Natural killer cell treated with Interleukin-12 subunit alpha and Interleukin-12 subunit beta and Interleukin-15 and Interleukin-18, amount 100 ng/mL, for 72 hours (primary cell): ENCODE results near the gene SIN3A. TPM values are rescaled to one million over a fixed set of nuclear protein-coding genes. Genes with fewer than 3 reads are reported as not detected.
"Not testable (repeated sequence)": the region's sequence is repeated elsewhere in the genome, so short reads cannot be mapped to it uniquely, and the experiment has no call there.

Experiments used
- ATAC-seq, 2 donors: fragments of 150-1000 bp; cut with Tn5 transposase in 1 of 2; sonication (Bioruptor Pico), chemical (Tn5 transposase) in 1 of 2; 2 replicates each; pipeline ENCODE4 v1.10.0; 2021
- DNase-seq: peaks from one replicate; pipeline ENCODE4 v3.0.0; 2022; ENCODE audit warnings: low spot score
- H3K27ac Mint-ChIP-seq, 2 donors: 1 replicate in 1 of 2; 2 replicates in 1 of 2; pipeline ENCODE4 v1.8.0; 2022; ENCODE audit warnings: mixed read lengths in 2 of 2, mild to moderate bottlenecking in 1 of 2, moderate library complexity in 1 of 2
- H3K27me3 Mint-ChIP-seq, 2 donors: 1 replicate in 1 of 2; 2 replicates in 1 of 2; pipeline ENCODE4 v1.8.0; 2022; ENCODE audit warnings: mixed read lengths in 2 of 2
- H3K36me3 Mint-ChIP-seq: one replicate; pipeline ENCODE4 v1.8.0; 2022; ENCODE audit warnings: mixed read lengths
- H3K4me1 Mint-ChIP-seq, 2 donors: 1 replicate in 1 of 2; 2 replicates in 1 of 2; pipeline ENCODE4 v1.8.0; 2022; ENCODE audit warnings: low read depth in 2 of 2, mixed read lengths in 2 of 2, mild to moderate bottlenecking in 1 of 2
- H3K4me3 Mint-ChIP-seq: one replicate; pipeline ENCODE4 v1.8.0; 2022; ENCODE audit warnings: mixed read lengths
- H3K9me3 Mint-ChIP-seq: 2 replicates; pipeline ENCODE4 v1.8.0; 2022; ENCODE audit warnings: mixed read lengths
- total RNA-seq, 2 donors: library from RNA; stranded (reverse); gene quantifications; one replicate each; pipeline ENCODE4 v1.2.3, GENCODE V29; 2022

SIN3A gene
- total RNA-seq, 2 donors from 2014 or later, result 93.5 to 103 TPM

DNA sequence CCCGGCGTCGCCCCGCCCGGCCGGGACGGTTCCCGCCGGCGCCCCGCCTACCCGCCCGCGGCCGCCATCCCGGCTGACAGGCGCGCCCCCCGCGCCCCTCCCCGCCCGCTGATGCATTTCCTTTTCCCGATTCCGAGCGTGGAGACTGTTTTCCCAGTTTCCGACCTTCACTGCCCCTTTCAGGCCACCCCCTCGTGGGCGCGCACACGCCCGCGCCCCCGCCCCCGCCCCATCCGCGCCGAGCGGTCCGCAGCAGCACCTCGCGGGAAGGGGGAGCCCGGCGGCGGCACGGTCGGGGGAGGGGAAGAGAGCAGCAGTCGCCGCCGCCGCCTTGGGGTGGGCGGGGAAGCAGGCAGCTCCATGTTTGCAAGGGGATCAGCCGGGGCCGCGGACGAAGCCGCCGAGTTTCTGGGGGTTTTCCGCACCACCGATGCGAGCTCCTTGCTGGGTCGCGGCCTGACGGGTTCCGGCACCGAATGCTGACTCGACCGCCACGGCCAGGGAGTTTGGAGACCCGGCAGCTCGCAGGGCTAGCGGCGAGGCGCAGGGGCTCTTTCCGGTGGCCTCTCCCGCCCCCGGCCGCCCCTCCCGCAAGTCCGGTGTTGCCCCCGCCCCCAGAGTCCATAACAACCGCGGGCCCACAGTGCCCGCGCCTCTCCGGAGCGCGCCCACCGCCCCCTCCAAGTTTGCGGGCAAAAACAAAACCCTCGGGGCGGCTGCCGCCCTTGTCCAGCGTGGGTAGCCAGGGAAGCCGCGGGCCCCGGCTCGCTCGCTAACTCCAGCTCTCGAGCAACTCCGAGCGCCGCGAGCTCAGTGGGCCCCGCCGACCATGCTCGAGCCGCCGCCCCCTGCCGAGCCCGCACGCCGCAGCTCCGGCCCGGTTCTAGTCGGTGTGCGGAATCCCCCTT is 3.2 kb upstream of the SIN3A start:
- no peaks in the 10 kb centered on the region for H3K36me3 Mint-ChIP-seq
- peak overlapping the region; percentile 98 for H3K4me3 Mint-ChIP-seq
- peaks cover 29 to 30% of the 10 kb centered on the region in 2 donors for H3K4me1 Mint-ChIP-seq
- H3K27ac Mint-ChIP-seq, result peak overlapping the region; percentile 91 to 97
- no peaks in the 10 kb centered on the region for H3K27me3 Mint-ChIP-seq
- ATAC-seq, result no peak
- H3K9me3 Mint-ChIP-seq, result no peaks in the 10 kb centered on the region
- DNase-seq, result peak; percentile 89

DNA sequence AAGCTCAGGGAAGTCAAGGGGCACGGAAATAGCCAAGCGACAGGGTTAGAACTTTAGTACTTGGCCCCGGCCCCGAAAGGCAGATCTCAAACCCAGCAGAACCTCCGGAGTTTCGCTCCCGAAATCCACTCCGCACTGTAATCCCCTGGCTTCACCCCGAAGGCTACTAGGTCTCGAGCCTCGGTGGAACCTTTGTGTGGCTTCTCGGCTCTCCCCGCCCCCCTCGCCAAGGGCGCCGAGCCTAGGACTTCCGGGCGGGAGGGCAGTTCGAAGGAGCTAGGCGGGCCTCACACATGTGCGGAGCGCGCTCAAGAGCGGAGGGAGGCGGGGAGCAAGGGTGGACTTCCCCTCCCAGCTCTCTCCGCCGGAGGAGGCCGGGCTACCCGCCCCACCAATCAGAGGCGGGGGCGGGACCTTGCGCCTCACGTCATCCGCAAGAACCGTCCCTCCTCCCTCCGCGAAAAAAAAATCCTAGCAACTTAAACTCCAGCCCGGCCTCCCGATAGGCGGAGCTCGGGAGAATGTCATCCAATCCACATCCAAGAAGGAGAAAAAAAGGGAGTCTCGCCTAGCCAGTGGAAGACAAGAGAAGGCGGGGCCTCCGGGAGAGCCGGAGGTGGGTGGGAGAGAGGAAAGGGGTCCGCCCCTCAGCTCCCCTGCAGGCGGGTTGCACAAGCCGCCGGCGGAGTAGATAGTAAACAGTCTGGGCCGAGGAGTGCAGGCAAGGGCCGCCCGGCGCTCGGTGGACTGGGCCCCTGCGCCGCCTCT is 2.4 kb upstream of the SIN3A start:
- H3K4me3 Mint-ChIP-seq, result peak overlapping the region; percentile 98
- H3K27ac Mint-ChIP-seq, result peak overlapping the region; percentile 91 to 97
- no peaks in the 10 kb centered on the region for H3K9me3 Mint-ChIP-seq
- peaks cover 31 to 34% of the 10 kb centered on the region in 2 donors for H3K4me1 Mint-ChIP-seq
- H3K36me3 Mint-ChIP-seq, result no peaks in the 10 kb centered on the region
- ATAC-seq (peak; percentile 67 to 75), DNase-seq (peak; percentile 100)
- H3K27me3 Mint-ChIP-seq, result no peaks in the 10 kb centered on the region

DNA sequence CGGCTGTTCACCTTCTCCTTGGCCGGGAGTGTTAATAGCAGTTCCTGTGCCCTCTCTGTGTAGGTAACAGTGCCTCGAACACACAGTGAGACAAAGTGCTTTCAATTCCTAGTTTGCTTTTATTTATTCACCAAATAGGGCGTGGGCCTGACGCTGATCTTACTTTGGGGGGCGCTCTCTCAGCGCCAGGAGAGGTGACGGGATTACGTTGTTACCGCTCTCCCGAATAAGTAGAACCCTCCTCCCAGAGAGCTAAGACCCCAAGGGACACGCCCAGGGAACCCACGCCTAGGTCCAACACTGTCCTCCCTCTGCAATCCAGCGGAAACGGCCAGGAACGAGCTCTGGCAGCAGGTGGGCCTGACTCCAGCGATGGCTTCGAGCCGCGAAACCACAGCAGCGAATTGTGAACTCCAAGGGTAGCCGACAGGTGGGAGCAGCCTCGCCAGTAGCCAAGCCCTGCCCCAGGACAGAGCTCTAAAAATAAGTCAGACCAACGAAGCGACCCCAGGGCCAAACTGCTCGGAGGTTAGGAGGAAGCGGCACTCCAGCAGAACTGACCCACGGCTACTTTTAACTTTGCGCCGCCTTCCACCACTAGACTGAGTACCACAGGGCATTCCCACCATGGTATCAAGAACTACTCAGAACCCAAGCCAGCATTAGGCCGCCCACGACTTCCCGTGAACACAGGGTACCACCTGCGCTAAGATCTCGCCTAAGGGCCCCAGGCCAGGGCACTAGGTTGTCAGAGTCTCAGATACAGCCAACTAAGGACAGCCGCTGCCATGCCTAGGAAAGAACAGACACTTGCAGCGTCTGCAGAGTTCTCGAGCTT is 1.6 kb upstream of the SIN3A start:
- Mint-ChIP-seq H3K36me3 (no peaks in the 10 kb centered on the region), H3K4me1 (peaks cover 31 to 35% of the 10 kb centered on the region in 2 donors), H3K4me3 (peak overlapping the region; percentile 98), H3K27me3 (no peaks in the 10 kb centered on the region), H3K27ac (peak overlapping the region; percentile 91 to 97), H3K9me3 (no peaks in the 10 kb centered on the region)
- DNase-seq (peak; percentile 80), ATAC-seq (no peak)

DNA sequence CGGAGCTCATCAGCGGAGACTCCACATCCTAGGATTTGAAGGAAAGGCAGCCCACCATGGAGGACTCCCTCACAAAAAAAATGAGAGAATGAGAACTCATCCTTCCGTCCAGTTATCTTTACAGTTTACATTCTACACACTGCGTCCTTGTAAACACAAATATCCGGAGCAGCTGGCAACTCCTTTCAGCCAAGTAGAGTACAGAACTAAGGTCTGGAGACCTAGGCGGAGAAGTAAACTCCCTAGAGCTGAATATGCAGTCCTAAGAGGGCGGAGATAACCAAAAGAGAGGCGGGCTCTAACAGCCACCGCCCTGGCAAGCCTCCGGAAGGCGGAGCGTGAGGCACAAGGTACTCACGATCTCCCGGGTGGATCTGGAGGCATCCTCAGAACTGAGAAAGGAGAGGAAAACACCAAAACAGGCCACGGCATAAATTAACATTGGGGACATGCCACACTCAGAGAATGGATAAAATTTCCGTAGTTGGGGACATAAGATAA is 924 bp upstream of the SIN3A start:
- Mint-ChIP-seq H3K4me1 (peaks cover 35 to 41% of the 10 kb centered on the region in 2 donors), H3K9me3 (no peaks in the 10 kb centered on the region), H3K36me3 (no peaks in the 10 kb centered on the region), H3K4me3 (peak overlapping the region; percentile 98), H3K27ac (peak overlapping the region; percentile 91 to 97), H3K27me3 (no peaks in the 10 kb centered on the region)
- DNase-seq (peak; percentile 84), ATAC-seq (no peak)

DNA sequence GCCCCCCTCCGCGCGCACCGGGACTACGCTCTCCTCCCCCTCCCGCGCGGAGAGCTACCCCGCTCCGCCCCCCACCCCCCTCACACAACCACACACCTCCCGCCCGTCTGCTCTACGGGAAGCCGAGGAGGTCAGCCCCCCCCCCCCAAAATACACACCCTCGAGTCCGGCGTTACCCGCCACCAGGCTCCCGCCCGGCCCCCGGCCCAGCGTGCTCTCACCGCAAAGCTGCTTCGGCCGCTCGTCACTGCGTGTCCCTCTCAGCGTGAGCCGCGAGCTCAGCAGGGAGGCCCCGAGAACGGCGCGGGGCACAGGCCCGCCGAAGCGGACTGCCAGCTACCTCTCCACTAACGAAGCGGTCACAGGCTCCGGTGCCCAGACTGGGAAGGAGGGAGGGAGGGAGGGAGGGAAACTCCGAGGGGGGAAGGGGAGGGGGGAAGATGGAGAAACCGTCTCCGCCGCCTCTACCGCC is 252 bp downstream of the SIN3A start:
- Mint-ChIP-seq H3K27ac (peak overlapping the region; percentile 91 to 97), H3K4me3 (peak overlapping the region; percentile 98), H3K4me1 (peaks cover 36 to 46% of the 10 kb centered on the region in 2 donors), H3K27me3 (no peaks in the 10 kb centered on the region), H3K36me3 (no peaks in the 10 kb centered on the region), H3K9me3 (no peaks in the 10 kb centered on the region)
- no peak for ATAC-seq
- DNase-seq, result no peak

DNA sequence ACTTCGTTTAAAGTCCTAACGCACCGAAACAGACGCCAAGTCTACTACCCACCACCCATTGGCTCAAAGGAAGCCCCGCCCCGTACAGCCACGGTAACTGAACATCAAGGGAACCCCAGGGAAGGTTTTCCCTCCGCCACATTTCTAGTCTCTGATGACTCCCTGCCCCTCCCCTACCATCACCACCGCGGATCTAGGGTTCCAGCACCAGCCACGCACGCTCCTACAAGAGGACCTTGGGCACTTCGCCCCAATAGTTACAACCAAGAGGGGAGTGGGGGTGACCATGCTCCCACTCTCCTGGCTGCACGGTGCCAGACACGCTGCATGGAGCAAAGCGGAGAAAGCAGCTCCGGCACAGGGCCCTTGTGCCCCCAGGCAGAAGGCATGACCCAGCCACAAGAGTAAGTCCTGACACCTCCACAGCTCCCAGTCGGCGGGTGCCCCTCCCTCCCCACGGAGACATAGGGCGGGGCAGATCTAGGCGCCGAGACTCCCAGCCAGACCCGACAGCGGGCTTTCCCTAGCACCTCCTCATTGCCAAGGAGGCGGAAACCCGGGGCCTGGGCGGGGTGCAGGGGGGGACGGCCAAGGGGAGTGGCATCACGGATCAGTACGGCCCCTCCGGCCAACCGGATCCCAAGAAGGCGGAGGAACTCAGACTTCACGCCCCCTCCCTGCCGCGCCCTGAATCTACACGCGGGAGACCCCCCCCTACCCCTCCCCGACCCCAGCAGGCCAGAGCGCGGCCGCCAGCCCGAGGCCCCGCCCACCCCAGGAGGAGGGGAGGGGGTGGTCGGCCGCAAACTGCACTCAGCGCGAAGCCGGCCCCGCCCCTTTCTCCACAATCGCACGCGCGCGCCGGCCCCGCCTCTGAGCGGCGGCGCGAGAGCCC is 936 bp downstream of the SIN3A start:
- H3K4me3 Mint-ChIP-seq, result peak overlapping the region; percentile 98
- DNase-seq (peak; percentile 97), ATAC-seq (peak; percentile 58 to 68)
- no peaks in the 10 kb centered on the region for H3K36me3 Mint-ChIP-seq
- no peaks in the 10 kb centered on the region for H3K9me3 Mint-ChIP-seq
- peak overlapping the region; percentile 91 to 92 for H3K27ac Mint-ChIP-seq
- H3K4me1 Mint-ChIP-seq, result peaks cover 40 to 49% of the 10 kb centered on the region in 2 donors
- H3K27me3 Mint-ChIP-seq, result no peaks in the 10 kb centered on the region

DNA sequence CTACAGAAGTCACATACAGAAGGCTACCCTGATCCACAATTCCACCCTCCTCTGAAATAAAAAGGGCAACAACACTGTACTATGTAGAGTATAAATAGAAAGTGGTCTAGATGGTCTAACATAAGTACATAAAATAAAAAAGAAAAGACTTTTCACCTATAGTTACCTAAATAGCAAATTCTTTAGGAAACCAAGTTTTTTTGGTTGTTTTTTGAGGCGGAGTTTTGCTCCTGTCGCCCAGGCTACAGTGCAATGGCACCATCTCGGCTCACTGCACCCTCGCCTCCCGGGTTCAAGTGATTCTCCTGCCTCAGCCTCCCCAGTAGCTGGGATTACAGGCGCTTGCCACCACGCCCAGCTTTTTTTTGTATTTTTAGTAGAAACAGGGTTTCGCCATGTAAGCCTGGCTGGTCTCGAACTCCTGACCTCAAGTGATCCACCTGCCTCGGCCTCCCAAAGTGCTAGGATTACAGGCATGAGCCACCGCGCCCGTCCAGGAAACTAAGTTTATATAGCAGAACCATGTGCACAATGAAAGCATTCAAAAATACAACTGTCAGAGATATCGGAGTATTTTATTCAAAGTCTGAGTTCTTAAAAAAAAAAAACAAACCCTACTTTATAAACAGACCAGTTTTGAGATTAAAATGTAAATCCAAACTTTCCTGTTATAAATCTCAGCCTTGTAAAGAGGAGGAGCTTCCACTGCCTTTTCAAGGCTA is 1.7 kb downstream of the SIN3A start:
- peak overlapping the region; percentile 84 to 92 for H3K27ac Mint-ChIP-seq
- peak overlapping the region; percentile 98 for H3K4me3 Mint-ChIP-seq
- H3K36me3 Mint-ChIP-seq, result no peaks in the 10 kb centered on the region
- H3K27me3 Mint-ChIP-seq, result no peaks in the 10 kb centered on the region
- no peaks in the 10 kb centered on the region for H3K9me3 Mint-ChIP-seq
- ATAC-seq (no peak), DNase-seq (no peak)
- peaks cover 40 to 49% of the 10 kb centered on the region in 2 donors for H3K4me1 Mint-ChIP-seq

DNA sequence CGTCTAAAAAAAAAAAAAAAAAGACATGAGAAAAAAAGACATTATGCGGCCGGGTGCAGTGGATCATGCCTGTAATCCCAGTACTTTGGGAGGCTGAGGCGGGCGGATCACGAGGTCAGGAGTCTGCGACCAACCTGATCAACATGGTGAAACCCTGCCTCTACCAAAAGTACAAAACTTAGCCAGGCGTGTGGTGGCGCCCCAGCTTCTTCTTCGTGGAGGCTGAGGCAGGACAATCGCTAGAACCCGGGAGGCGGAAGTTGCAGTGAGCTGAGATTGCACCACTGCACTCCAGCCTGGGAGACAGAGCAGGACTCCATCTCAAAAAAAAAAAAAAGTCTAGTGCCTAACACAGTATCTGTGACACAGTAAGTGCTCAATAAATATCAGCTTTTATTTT is 3.3 kb downstream of the SIN3A start:
- not testable (repeated sequence) for H3K4me3 Mint-ChIP-seq, H3K27ac Mint-ChIP-seq, H3K27me3 Mint-ChIP-seq, DNase-seq, H3K36me3 Mint-ChIP-seq, ATAC-seq, H3K9me3 Mint-ChIP-seq
- H3K4me1 Mint-ChIP-seq, result peaks cover 33 to 45% of the 10 kb centered on the region in 2 donors

DNA sequence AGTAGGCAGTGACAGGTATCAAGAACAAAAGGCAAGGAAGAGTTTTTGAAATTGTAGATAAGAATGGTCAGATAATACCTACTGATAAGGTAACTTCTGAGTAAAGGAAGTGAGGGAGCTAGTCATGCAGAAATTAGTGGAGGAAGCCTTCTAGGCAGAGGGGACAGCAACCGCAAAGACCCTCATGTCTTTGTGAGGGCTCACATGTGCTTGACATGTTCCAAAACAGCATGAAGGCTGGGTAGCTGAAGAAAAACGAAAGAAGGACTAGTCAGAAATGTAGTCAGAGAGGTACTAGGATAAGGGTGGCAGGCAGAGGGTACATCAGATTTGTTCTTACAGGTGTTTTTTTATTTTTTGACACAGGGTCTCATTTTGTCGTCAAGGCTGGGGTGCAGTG is 5.3 kb downstream of the SIN3A start:
- Mint-ChIP-seq H3K4me1 (peaks cover 25 to 33% of the 10 kb centered on the region in 2 donors), H3K36me3 (no peaks in the 10 kb centered on the region), H3K27me3 (no peaks in the 10 kb centered on the region), H3K27ac (peak overlapping the region in 1 of 2 donors; percentile 64), H3K4me3 (no peak overlapping the region), H3K9me3 (no peaks in the 10 kb centered on the region)
- ATAC-seq (no peak), DNase-seq (no peak)

DNA sequence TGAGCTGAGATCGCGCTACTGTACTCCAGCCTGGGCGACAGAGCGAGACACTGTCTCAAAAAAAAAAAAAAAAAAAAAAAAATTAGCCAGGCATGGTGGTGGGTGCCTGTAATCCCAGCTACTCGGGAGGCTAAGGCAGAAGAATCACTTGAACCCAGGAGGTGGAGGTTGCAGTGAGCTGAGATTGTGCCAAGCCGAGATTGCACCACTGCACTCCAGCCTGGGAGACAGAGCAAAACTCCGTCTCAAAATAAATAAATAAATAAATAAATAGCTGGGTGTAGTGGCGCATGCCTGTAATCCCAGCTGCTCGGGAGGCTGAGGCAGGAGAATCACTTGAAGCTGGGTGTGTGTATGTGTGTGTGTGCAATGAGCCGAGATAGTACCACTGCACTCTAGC is 6.2 kb downstream of the SIN3A start:
- H3K27ac Mint-ChIP-seq, H3K4me3 Mint-ChIP-seq, H3K9me3 Mint-ChIP-seq, H3K36me3 Mint-ChIP-seq, ATAC-seq, DNase-seq, H3K27me3 Mint-ChIP-seq: not testable (repeated sequence)
- peaks cover 23 to 30% of the 10 kb centered on the region in 2 donors for H3K4me1 Mint-ChIP-seq

DNA sequence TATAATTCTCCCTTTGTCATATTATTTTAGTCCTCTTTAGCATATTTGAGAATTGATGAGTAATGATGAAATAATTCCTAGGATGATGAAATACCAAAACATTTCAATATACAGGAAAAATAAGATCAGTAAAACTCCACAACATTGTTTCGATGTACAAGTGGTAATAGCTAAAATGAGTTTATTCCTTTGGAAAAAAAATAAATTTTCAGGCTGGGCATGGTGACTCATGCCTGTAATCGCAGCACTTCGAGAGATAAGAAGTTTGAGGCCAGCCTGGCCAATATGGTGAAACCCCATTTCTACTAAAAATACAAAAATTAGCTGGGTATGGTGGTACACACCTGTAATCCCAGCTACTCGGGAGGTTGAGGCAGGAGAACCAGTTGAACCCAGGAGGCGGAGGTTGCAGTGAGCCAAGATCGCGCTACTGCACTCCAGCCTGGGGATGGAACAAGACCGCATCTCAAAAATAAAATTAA is 7.5 kb downstream of the SIN3A start:
- H3K4me1 Mint-ChIP-seq, result peaks cover 21 to 24% of the 10 kb centered on the region in 2 donors
- H3K27ac Mint-ChIP-seq, result peak overlapping the region in 1 of 2 donors; percentile 33
- DNase-seq, H3K9me3 Mint-ChIP-seq, ATAC-seq, H3K4me3 Mint-ChIP-seq, H3K27me3 Mint-ChIP-seq, H3K36me3 Mint-ChIP-seq: not testable (repeated sequence)

DNA sequence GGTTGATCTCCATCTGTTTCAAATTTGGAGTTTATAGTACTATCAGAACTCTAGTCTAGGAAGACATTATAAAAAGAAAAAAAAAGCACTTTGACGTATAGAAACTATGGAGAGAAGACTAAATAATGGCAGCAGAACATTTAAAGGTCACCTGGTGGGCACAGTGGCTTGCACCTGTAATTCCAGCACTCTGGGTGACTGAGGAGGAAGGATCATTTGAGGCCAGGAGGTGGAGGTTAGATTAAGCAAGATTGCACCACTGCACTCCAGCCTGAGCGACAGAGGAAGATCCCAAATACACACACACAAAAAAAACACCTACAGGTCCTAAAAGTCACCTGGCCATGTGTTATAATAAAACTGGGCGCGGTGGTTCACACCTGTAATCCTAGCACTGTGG is 13.8 kb downstream of the SIN3A start:
- Mint-ChIP-seq H3K9me3 (no peaks in the 10 kb centered on the region), H3K4me1 (peaks cover 28 to 35% of the 10 kb centered on the region in 2 donors), H3K27me3 (no peaks in the 10 kb centered on the region), H3K4me3 (no peak overlapping the region), H3K27ac (no peak overlapping the region), H3K36me3 (no peaks in the 10 kb centered on the region)
- DNase-seq (no peak), ATAC-seq (no peak)
